ENCODE measurements around the gene ANKRD36. TPM values are rescaled to one million over a fixed set of nuclear protein-coding genes. Genes with fewer than 3 reads are reported as not detected.
"Not testable (repeated sequence)": the region's sequence is repeated elsewhere in the genome, so short reads cannot be mapped to it uniquely, and the experiment has no call there.

Gene ANKRD36
- total RNA-seq, 1 donor from 2014 or later = 69.3 TPM

DNA sequence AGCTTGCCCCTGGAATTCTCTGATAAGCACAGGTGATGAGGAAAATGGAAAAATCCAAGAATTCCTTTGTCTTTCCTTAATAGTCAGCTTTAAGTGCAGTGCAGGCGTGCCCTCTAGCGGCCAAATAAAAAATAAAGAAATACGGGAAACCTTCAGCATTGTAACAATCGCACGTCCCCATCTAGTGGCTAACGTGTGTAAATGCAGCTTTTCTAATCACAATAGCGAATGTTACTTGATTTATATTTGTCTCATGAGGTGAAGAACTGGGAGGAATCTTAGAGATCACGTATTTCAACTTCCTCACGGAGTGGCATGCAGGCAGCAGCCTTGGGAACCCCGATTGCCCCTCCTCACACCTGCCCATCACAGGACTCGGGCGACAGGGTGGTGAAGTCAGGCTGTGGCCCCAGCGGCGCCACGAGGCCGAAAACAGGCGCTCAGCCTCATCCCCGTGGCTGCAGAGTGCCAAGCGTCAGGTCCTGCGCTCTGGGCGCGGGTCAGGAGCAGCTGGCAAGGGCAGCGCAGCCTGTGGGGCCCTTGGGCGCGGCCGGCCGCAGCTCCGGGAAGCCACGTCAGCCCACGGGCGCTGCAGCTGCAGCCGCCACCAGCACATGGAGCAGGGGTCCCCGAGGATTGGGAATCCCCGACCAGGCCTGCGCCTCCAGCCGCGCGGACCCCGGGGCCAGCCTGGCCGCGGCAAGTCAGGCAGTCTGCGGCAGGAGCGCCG is 468 bp upstream of the ANKRD36 start:
- intact Hi-C loops (cut with micrococcal nuclease) = loop anchor here (1.0 to 10.0 kb wide), 7 partner anchors 100 to 578 kb away; partner anchors contain the start of genes ANKRD39, ARID5A, CNNM3 and CNNM4

DNA sequence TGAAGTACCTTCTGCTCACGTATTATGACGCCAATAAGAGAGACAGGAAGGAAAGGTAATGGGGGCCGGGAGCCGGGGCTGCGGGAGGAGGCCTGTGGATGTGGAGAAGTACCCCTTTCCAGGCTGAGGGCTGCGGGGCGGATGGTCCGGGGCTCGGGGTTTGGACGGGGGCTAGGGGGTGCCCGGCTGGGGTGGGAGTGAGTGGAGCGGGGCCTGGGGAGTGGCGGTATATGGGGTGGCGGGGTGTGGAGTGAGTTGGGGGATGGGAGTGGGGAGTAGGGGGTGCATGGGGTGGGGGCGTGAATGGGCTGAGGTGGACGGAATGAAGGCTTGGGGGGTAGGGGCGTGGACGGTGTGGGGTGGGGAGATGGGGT is 916 bp downstream of the ANKRD36 start:
- intact Hi-C loops (cut with micrococcal nuclease) = loop anchor here (1.0 to 10.0 kb wide), 3 partner anchors 298 to 579 kb away; partner anchors contain the start of genes ARID5A, CNNM3 and CNNM4

DNA sequence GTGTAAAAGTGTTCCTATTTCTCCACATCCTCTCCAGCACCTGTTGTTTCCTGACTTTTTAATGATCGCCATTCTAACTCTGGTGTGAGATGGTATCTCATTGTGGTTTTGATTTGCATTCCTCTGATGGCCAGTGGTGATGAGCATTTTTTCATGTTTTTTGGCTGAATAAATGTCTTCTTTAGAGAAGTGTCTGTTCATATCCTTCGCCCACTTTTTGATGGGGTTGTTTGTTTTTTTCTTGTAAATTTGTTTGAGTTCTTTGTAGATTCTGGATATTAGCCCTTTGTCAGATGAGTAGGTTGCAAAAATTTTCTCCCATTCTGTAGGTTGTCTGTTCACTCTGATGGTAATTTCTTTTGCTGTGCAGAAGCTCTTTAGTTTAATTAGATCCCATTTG is 16.1 kb downstream of the ANKRD36 start:
- intact Hi-C loops (cut with micrococcal nuclease) = not testable (repeated sequence)

DNA sequence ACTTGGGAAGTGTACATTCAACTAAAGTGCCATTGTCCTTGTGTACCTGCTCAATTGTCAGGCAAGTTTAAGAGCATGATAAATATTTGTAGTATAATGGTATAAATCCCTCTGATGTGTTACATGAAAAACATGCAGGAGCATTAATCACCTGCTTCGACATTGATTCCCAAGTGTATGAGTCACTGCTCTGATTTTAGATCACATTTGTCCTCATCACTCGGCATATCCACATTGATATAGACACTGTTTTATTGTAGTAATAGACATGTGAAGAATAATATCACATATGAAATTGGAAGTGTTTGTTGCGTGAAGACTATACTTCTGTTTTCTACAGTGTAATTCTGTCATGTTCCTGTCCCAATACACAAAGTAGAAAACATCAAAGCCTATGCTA is 31.1 kb downstream of the ANKRD36 start:
- intact Hi-C loops (cut with micrococcal nuclease) = not testable (repeated sequence)

GRCh38 chr2:97166548-97166947 is 53.6 kb downstream of the ANKRD36 start:
- intact Hi-C loops (cut with micrococcal nuclease) = loop anchor here (10.0 kb wide), 1 partner anchor 1232 kb away; no protein-coding TSS in a partner anchor

- intact Hi-C loops (cut with micrococcal nuclease) = loop anchor here (10.0 kb wide), 1 partner anchor 1233 kb away; no protein-coding TSS in a partner anchor
Measured at GRCh38 chr2:97167938-97168337, 55.0 kb downstream of the ANKRD36 start.

DNA sequence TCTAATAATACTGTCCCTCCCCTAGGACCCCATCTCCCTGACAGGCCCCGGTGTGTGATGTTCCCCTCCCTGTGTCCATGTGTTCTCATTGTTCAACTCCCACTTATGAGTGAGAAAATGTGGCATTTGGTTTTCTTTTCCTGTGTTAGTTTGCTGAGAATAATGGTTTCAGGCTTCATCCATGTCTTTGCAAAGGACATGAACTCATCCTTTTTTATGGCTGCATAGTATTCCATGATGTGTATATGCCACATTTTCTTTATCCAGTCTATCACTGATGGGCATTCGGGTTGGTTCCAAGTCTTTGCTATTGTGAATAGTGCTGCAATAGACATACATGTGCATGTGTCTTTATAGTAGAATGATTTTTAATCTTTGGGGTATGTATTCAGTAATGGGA is 55.6 kb downstream of the ANKRD36 start:
- intact Hi-C loops (cut with micrococcal nuclease) = loop anchor here (10.0 kb wide), 1 partner anchor 1234 kb away; no protein-coding TSS in a partner anchor

GRCh38 chr2:97180391-97180790 is 67.4 kb downstream of the ANKRD36 start:
- intact Hi-C loops (cut with micrococcal nuclease) = not testable (repeated sequence)

DNA sequence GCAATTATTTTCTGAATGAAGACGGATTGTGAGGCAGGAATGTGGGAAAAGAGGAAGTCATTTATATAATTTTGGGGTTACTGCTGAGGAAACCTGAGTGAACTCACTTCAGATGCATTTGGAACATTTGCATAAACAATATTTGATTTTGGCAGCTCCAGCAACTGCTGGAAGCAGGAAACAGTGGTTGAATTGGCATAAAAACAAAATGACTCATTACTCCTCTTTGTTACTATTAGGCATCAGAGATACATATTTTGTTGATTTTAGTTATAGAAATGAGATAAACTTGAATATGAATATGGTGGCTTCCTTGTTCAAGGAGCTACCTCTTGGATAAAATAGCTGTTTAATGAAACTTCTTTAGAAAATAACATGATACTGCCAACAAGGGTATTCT is 82.4 kb downstream of the ANKRD36 start:
- intact Hi-C loops (cut with micrococcal nuclease) = not testable (repeated sequence)

DNA sequence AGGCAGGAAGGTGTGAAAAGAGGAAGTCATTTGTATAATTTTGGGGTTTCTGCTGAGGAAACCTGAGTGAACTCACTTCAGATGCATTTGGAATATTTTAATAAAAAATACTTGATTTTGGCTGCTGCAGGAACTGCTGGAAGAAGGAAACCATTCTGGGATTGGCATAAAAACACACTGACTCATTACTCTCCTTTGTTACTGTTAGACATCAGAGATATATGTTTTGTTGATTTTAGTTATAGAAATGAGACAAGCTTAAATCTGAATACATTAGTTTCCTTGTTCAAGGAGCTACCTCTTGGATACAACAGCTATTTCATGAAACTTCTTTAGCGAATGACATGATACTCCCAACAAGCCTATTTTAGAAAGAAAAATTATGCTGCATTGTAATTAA is 84.3 kb downstream of the ANKRD36 start:
- intact Hi-C loops (cut with micrococcal nuclease) = not testable (repeated sequence)

- intact Hi-C loops (cut with micrococcal nuclease) = not testable (repeated sequence)
Measured at GRCh38 chr2:97200887-97201286, 87.9 kb downstream of the ANKRD36 start.

DNA sequence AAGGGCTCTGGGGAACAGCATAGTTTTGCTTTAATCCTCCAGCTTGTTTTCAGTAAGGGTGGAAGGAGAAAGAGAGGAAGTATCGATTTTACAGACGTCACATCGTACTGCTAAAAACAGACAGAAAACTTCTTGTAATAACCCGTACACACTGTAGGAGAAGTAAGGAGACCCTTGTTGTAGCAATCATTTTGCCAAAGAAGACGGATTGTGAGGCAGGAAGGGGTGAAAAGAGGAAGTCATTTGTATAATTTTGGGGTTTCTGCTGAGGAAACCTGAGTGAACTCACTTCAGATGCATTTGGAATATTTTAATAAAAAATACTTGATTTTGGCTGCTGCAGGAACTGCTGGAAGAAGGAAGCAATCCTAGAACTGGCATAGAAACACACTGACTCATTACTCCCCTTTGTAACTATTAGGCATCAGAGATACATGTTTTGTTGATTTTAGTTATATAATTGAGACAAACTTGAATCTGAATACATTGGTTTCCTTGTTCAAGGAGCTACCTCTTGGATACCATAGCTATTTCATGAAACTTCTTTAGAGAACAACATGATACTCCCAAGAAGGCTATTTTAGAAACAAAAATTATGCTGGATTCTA is 89.8 kb downstream of the ANKRD36 start:
- intact Hi-C loops (cut with micrococcal nuclease) = not testable (repeated sequence)

DNA sequence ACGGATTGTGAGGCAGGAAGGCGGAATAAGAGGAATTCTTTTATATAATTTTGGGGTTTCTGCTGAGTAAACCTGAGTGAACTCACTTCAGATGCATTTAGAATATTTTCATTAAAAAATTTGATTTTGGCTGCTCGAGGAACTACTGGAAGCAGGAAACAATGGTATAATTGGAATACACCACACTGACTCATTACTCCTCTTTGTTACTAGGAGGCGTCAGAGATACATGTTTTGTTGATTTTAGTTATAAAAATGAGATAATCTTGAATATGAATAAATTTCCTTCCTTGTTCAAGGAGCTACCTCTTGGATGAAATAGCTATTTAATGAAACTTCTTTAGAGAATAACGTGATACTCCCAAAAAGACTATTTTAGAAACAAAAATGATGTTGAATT is 97.4 kb downstream of the ANKRD36 start:
- intact Hi-C loops (cut with micrococcal nuclease) = no loop called here

GRCh38 chr2:97215025-97215424 is 102.1 kb downstream of the ANKRD36 start:
- intact Hi-C loops (cut with micrococcal nuclease) = not testable (repeated sequence)

DNA sequence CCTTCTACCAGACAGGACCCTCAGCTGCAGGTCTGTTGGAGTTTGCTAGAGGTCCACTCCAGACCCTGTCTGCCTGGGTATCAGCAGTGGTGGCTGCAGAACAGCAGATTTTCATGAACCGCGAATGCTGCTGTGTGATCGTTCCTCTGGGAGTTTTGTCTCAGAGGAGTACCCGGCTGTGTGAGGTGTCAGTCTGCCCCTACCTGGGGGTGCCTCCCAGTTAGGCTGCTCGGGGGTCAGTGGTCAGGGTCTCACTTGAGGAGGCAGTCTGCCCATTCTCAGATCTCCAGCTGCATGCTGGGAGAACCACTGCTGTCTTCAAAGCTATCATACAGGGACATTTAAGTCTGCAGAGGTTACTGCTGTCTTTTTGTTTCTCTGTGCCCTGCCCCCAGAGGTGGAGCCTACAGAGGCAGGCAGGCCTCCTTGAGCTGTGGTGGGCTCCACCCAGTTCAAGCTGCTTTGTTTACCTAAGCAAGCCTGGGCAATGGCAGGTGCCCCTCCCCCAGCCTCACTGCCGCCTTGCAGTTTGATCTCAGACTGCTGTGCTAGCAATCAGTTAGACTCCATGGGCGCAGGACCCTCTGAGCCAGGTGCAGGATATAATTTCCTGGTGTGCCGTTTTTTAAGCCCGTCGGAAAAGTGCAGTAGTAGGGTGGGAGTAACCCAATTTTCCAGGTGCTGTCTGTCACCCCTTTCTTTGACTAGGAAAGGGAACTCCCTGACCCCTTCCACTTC is 118.1 kb downstream of the ANKRD36 start:
- intact Hi-C loops (cut with micrococcal nuclease) = not testable (repeated sequence)

DNA sequence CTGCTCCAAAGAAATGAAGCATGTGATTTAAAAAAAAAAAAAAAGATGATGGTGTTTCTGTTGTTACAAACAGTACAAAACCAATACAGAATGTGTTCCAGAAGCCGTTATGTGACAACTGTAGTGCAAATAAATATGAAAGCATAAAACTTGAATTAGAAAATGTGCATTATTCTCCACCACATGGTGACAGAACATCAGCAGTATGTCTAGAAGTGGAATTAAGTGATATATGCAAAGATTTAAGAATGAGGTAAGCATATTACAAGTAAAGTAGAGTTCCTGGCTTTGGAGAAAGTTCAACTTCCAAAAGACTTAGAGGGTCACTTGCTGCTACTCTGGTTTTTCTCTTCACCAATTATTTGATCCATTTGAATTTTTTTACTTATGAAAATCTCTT is 120.0 kb downstream of the ANKRD36 start:
- intact Hi-C loops (cut with micrococcal nuclease) = not testable (repeated sequence)

- intact Hi-C loops (cut with micrococcal nuclease) = not testable (repeated sequence)
Measured at GRCh38 chr2:97233660-97234295, 120.8 kb downstream of the ANKRD36 start.

GRCh38 chr2:97261192-97261591 is 148.2 kb downstream of the ANKRD36 start:
- intact Hi-C loops (cut with micrococcal nuclease) = not testable (repeated sequence)

GRCh38 chr2:97266449-97266848 is 153.5 kb downstream of the ANKRD36 start:
- intact Hi-C loops (cut with micrococcal nuclease) = not testable (repeated sequence)

GRCh38 chr2:97267411-97268074 is 154.6 kb downstream of the ANKRD36 start:
- intact Hi-C loops (cut with micrococcal nuclease) = no loop called here

GRCh38 chr2:97268075-97268591 is 155.2 kb downstream of the ANKRD36 start:
- intact Hi-C loops (cut with micrococcal nuclease) = not testable (repeated sequence)

Measured in T-helper 1 cell treated with Interleukin-12 subunit alpha and Interleukin-12 subunit beta and Interleukin-4 antibody, amounts not matched to agents 30 ng/mL and 1 ng/mL, for 36 hours (primary cell).